IPS-15b (cell line): ENCODE measurements around the gene RAPH1.

ENCODE experiments used
- H3K27me3 ChIP-seq: one replicate; pipeline ENCODE4 v1.6.1; 2013; ENCODE audit warnings: low read length; ENCODE audit not compliant: control insufficient read depth, insufficient read depth
- H3K36me3 ChIP-seq: one replicate; pipeline ENCODE4 v1.6.1; 2013; ENCODE audit warnings: low read length; ENCODE audit not compliant: control insufficient read depth, insufficient read depth
- H3K4me1 ChIP-seq: one replicate; pipeline ENCODE4 v1.6.1; 2013; ENCODE audit warnings: mild to moderate bottlenecking, low read length; ENCODE audit not compliant: control insufficient read depth, insufficient read depth
- H3K4me3 ChIP-seq: one replicate; pipeline ENCODE4 v1.5.1; 2013; ENCODE audit warnings: low read depth, low read length
- H3K9ac ChIP-seq: one replicate; pipeline ENCODE4 v1.6.1; 2013; ENCODE audit warnings: low read depth, mild to moderate bottlenecking, low read length
- H3K9me3 ChIP-seq: one replicate; pipeline ENCODE4 v1.6.1; 2013; ENCODE audit warnings: mild to moderate bottlenecking, low read length; ENCODE audit not compliant: control insufficient read depth, insufficient read depth

Gene RAPH1

GRCh38 chr2:203569677-203570316 is 34.7 kb upstream of the RAPH1 start:
- Histone ChIP-seq H3K4me3 (no peak overlapping the region), H3K36me3 (no peaks in the 10 kb centered on the region), H3K9me3 (no peaks in the 10 kb centered on the region), H3K27me3 (no peaks in the 10 kb centered on the region), H3K4me1 (no peaks in the 10 kb centered on the region), H3K9ac (no peak overlapping the region)

GRCh38 chr2:203567691-203568090 is 32.6 kb upstream of the RAPH1 start:
- no peaks in the 10 kb centered on the region for H3K36me3 ChIP-seq

GRCh38 chr2:203566161-203566560 is 31.1 kb upstream of the RAPH1 start:
- Histone ChIP-seq H3K9ac (no peak overlapping the region), H3K9me3 (no peaks in the 10 kb centered on the region), H3K36me3 (no peaks in the 10 kb centered on the region), H3K4me3 (no peak overlapping the region), H3K27me3 (no peaks in the 10 kb centered on the region), H3K4me1 (no peaks in the 10 kb centered on the region)

More at GRCh38 chr2:203567691-203568090, 32.6 kb upstream of the RAPH1 start:
- no peaks in the 10 kb centered on the region for H3K9me3 ChIP-seq
- H3K27me3 ChIP-seq, result no peaks in the 10 kb centered on the region
- H3K9ac ChIP-seq, result no peak overlapping the region
- no peak overlapping the region for H3K4me3 ChIP-seq
- no peaks in the 10 kb centered on the region for H3K4me1 ChIP-seq

GRCh38 chr2:203565076-203565475 is 30.0 kb upstream of the RAPH1 start:
- no peaks in the 10 kb centered on the region for H3K4me1 ChIP-seq
- H3K4me3 ChIP-seq, result no peak overlapping the region
- H3K9ac ChIP-seq, result no peak overlapping the region

GRCh38 chr2:203562268-203562667 is 27.2 kb upstream of the RAPH1 start:
- no peak overlapping the region for H3K9ac ChIP-seq
- H3K36me3 ChIP-seq, result no peaks in the 10 kb centered on the region
- H3K27me3 ChIP-seq, result no peaks in the 10 kb centered on the region
- H3K9me3 ChIP-seq, result no peaks in the 10 kb centered on the region
- H3K4me1 ChIP-seq, result no peaks in the 10 kb centered on the region
- H3K4me3 ChIP-seq, result no peak overlapping the region

More at GRCh38 chr2:203565076-203565475, 30.0 kb upstream of the RAPH1 start:
- no peaks in the 10 kb centered on the region for H3K27me3 ChIP-seq
- no peaks in the 10 kb centered on the region for H3K9me3 ChIP-seq
- no peaks in the 10 kb centered on the region for H3K36me3 ChIP-seq

- H3K9me3 ChIP-seq, result no peaks in the 10 kb centered on the region
- no peak overlapping the region for H3K4me3 ChIP-seq
- H3K36me3 ChIP-seq, result no peaks in the 10 kb centered on the region
- no peaks in the 10 kb centered on the region for H3K27me3 ChIP-seq
- H3K4me1 ChIP-seq, result no peaks in the 10 kb centered on the region
- H3K9ac ChIP-seq, result no peak overlapping the region
Observed at GRCh38 chr2:203559641-203560040, 24.5 kb upstream of the RAPH1 start.

- no peaks in the 10 kb centered on the region for H3K27me3 ChIP-seq
- no peak overlapping the region for H3K4me3 ChIP-seq
- H3K36me3 ChIP-seq, result no peaks in the 10 kb centered on the region
- H3K9ac ChIP-seq, result no peak overlapping the region
- H3K4me1 ChIP-seq, result no peaks in the 10 kb centered on the region
- no peaks in the 10 kb centered on the region for H3K9me3 ChIP-seq
Observed at GRCh38 chr2:203553784-203554183, 18.7 kb upstream of the RAPH1 start.

GRCh38 chr2:203551778-203552177 is 16.7 kb upstream of the RAPH1 start:
- Histone ChIP-seq H3K9me3 (no peaks in the 10 kb centered on the region), H3K4me1 (no peaks in the 10 kb centered on the region), H3K4me3 (no peak overlapping the region), H3K36me3 (no peaks in the 10 kb centered on the region), H3K9ac (no peak overlapping the region), H3K27me3 (no peaks in the 10 kb centered on the region)

- no peaks in the 10 kb centered on the region for H3K27me3 ChIP-seq
- H3K4me1 ChIP-seq, result no peaks in the 10 kb centered on the region
Observed at GRCh38 chr2:203550266-203550665, 15.2 kb upstream of the RAPH1 start.

GRCh38 chr2:203549406-203549805 is 14.3 kb upstream of the RAPH1 start:
- Histone ChIP-seq H3K9me3 (no peaks in the 10 kb centered on the region), H3K4me1 (no peaks in the 10 kb centered on the region), H3K4me3 (no peak overlapping the region), H3K9ac (no peak overlapping the region), H3K27me3 (no peaks in the 10 kb centered on the region), H3K36me3 (no peaks in the 10 kb centered on the region)

More at GRCh38 chr2:203550266-203550665, 15.2 kb upstream of the RAPH1 start:
- H3K36me3 ChIP-seq, result no peaks in the 10 kb centered on the region
- H3K9me3 ChIP-seq, result no peaks in the 10 kb centered on the region
- H3K9ac ChIP-seq, result no peak overlapping the region
- H3K4me3 ChIP-seq, result no peak overlapping the region

GRCh38 chr2:203548887-203549286 is 13.8 kb upstream of the RAPH1 start:
- Histone ChIP-seq H3K9me3 (no peaks in the 10 kb centered on the region), H3K9ac (no peak overlapping the region), H3K27me3 (no peaks in the 10 kb centered on the region), H3K36me3 (no peaks in the 10 kb centered on the region), H3K4me3 (no peak overlapping the region), H3K4me1 (no peaks in the 10 kb centered on the region)

- no peaks in the 10 kb centered on the region for H3K36me3 ChIP-seq
Observed at GRCh38 chr2:203547356-203547755, 12.3 kb upstream of the RAPH1 start.

More at GRCh38 chr2:203547356-203547755, 12.3 kb upstream of the RAPH1 start:
- Histone ChIP-seq H3K9ac (no peak overlapping the region), H3K4me1 (no peaks in the 10 kb centered on the region), H3K9me3 (no peaks in the 10 kb centered on the region), H3K27me3 (no peaks in the 10 kb centered on the region), H3K4me3 (no peak overlapping the region)
